Posterior cingulate gyrus (tissue), 11 donors: ENCODE results near the gene ADARB1.
A peak's percentile ranks its signal among the peaks of the same experiment; 100 is the strongest.

ENCODE experiments used
- DNase-seq, 10 donors: peaks; one replicate each; pipeline versions ENCODE4 v3.0.0 to v3.0.0-alpha.2; 2020 to 2021; ENCODE audit warnings: mixed read lengths in 3 of 10
- intact Hi-C: fragments of 100-400 bp; cut with DNase I; formaldehyde crosslinking; loops from one replicate; pipeline ENCODE4 v1.15.1; 2023

ADARB1 gene

GRCh38 chr21:45036630-45037029, 37.8 kb upstream of the ADARB1 start:
- no peak for DNase-seq
- intact Hi-C loops = no loop called here

DNA sequence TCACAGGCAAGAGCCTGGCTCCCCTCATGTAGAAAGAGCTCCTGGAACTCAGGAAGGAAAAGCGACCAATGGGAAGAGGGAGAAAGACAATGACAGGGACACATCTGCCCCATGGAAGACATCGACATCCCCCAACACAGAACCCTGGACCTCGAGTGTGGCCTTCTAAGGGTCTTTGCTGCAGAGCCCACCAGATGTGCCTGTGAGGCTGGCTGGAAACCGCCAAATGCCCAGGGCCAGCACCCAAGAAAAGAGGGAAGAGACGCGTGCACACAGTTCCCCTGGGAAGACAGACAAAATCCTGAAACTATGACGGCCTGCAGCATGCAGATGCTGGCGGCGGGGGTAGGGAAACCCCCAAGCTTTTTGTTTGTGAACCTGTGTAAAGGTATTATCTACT, 36.4 kb upstream of the ADARB1 start:
- peak in 1 of 10 donors; percentile 61 for DNase-seq
- intact Hi-C loops = no loop called here

GRCh38 chr21:45039317-45040156, 34.8 kb upstream of the ADARB1 start:
- DNase-seq = peak in 1 of 10 donors; percentile 66
- intact Hi-C loops = no loop called here

DNA sequence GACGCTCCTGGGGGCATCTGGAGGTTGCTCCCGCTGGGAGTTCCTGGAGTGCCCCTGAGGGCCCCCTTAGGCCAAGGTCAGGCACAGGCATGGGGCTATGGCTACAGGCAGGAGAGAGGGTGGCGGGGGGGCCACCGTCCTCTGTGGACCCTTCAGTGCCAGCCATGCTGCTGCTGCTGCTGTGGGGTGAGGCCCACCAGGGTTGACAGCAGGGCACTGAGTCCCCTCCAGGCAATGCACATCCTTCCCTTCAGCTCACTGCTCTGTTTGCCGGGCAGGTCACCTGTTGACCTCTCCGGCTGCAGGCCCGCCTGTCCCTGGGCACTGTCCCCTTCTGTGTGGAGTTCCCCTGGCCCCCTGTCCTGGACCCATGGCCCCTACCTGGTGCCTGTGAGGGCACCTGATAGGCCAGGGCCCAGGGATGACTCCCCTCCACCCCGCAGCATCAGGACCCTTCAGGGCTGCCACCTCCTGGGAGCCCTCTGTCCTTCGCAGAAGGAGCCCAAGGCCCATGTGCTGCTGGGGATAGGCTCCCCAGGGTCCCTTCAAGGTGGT, 34.1 kb upstream of the ADARB1 start:
- intact Hi-C loops = no loop called here
- DNase-seq = peak in 2 of 10 donors; percentile 52 to 80

GRCh38 chr21:45040739-45041138, 33.6 kb upstream of the ADARB1 start:
- intact Hi-C loops = no loop called here
- DNase-seq = peak in 2 of 10 donors; percentile 63 to 69

- peak in 1 of 10 donors; percentile 79 for DNase-seq
- intact Hi-C loops = no loop called here
These were observed 33.0 kb upstream of the ADARB1 start for GRCh38 chr21:45041351-45041805.

- DNase-seq = no peak
- intact Hi-C loops = no loop called here
These were observed 32.3 kb upstream of the ADARB1 start for GRCh38 chr21:45041984-45042663.

DNA sequence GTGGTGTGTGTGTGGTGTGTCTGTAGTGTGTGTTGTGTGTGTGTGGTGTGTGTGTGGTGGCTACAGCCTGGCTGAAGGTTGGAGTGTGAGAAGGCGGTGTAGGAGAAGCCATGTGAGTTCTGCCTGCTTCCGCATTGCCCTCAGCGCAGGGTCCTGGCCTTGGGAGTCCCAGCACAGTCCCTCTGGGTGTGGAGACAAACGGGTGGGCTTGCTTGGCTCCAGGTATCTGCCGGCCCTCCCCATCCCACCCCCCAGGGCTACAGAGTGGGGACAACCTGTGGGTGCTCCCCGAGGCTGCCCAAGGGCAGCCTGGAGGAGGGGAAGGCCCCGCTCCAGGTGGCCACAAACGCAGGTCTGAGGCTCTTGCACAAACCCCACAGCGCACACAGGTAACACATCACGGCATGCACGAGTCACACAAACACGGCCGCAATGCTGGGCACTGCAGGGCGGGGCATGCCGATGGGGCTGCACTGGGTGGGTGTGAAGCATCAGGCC, 31.7 kb upstream of the ADARB1 start:
- DNase-seq = peak in 1 of 10 donors; percentile 66
- intact Hi-C loops = no loop called here

GRCh38 chr21:45043541-45044020, 30.8 kb upstream of the ADARB1 start:
- intact Hi-C loops = no loop called here
- DNase-seq = peak in 1 of 10 donors; percentile 77

DNA sequence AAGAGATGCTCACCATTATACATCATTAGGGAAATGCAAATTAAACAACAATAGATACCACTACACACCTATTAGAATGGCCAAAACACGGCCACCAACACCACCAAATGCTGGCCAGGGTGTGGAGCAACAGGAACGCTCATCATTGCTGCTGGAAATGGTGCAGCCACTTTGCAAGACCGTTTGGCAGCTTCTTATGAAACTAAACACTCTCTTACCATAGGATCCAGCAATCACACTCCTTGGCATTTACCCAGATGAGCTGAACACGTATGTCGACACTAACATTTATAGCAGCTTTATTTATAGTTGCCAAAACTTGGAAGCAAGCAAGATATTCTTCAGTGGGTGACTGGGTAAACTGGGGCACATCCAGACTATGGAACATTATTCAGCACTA, 28.9 kb upstream of the ADARB1 start:
- no peak for DNase-seq
- intact Hi-C loops = no loop called here

DNA sequence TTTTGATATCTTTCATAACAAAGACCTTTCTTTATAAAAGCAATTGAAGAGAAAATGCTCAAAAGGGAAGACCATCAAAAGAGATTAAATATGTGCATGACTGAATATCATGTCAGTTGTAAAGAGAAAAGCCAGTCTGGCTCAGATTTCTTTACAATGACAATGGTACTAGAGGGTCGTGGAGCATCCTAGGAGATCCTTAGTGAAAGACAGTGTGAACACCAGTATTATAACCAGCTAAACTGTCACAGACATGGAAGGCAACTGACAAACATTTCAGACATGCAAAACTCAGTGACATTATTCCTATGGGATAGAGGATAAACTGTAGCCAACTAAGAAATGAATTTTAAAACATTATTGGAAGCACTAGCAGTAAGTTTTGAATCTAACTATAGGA, 27.1 kb upstream of the ADARB1 start:
- DNase-seq = no peak
- intact Hi-C loops = no loop called here

DNA sequence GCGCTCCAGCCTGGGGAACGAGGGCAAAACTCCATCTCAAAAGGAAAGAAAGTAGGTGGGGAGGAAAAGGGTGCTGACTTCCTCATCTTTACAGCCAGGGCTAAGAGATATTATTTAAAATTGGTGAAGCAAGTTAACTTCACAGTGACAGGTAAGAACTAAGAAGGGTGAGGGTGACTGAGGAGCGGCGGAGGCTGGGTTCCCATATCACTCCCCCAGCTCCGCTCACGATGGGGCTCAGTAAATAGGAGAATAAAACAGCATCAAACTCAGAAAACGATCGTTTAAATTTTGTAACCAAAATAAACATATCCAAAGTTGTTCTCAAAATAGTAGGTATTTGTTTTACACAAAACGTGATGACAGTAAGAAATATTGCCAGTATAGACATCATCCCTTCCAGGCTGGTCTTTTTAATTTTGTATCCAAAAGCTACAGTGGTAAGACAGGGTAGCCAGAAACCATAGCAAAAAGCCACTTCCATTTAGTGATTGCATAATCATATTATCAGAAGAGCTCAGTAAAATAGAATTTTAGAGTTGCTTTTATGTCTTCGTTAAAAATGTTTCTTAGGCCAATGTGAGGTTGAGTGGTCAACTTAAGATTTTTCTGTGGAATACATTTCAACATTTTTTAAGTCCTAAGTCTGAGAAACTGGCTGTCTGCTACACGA, 26.2 kb upstream of the ADARB1 start:
- no peak for DNase-seq
- intact Hi-C loops = no loop called here

DNA sequence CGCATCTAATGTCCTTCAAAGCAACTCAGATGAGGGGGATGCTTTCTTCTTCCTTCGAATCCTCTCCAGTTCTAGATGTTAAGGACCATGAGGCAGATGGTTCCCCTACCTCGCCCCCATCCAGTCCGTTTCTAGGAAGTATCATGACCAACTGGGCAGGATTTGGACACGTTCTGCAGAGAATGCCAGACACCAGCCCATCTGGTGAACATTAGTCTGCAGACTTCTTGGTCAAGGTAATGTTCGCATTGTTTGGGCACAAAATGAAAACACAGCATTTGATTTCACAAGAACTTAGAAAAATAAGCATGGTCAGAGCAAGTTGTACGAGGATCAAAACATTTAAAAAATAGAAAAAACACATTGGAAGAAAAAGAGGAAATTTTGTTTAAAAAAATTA, 25.4 kb upstream of the ADARB1 start:
- DNase-seq = no peak
- intact Hi-C loops = no loop called here

DNA sequence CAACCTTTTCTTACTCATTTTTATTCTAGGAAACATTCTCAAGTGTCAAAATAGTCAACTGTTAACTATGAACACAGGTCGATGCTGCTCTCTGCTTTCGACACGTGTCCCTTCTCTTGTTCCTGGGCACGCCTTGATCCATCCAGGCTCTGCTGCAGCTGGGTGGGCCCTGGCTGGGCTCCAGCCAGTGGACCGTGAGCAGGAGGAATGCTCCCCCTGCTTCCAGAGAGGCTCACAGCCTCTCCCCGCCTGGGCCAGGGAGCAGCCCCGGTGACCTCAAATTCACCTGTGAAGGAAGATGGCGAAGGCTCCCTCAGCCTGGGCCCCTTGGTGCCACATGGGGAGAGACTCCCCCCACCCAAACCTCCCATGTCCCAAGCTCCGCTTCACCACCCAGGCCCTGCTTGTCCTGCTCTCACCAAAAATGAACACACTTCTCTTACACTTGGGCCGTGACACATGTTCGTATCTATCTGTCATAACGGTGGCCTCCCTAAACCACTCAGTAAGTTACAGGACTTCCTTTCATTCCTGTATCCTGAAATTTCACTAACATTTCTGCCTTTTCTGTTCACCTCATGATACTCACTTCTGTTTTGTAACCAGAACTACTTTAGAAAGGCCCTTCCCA, 24.6 kb upstream of the ADARB1 start:
- DNase-seq = no peak
- intact Hi-C loops = no loop called here

GRCh38 chr21:45050345-45050796, 24.0 kb upstream of the ADARB1 start:
- intact Hi-C loops = no loop called here
- peak in 1 of 10 donors; percentile 51 for DNase-seq

DNA sequence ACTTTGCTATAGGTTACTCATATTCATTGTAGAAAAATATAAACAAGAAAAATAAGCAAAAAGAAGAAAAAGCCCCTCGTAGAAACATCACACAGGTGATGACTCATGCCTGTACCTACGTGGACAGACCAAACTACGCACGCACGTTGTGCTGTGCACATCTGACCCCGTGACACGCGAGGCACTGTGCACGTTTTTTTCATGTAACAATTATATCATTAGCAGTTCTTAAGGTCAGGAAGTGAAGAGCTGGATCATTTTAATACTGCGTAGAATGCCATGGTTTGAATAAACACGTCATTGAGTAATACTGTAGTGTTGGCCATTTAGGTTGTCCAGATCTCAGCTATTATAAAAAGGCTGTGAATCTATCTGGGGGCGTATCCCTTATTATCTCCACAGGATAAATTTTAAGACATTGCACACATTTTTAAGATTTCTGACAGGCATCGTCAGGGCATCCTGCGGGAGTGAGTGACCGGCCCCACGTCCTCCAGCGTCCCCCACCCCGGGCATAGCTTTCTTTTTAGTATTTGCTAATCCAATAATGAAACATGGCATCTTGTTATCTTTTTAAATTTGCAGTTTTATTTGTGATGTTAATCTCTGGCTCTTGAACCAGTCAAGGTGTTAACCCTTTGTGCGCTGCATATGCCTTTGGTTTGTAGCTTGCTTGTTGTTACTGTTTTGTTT, 23.4 kb upstream of the ADARB1 start:
- peak in 1 of 10 donors; percentile 24 for DNase-seq
- intact Hi-C loops = no loop called here

- intact Hi-C loops = no loop called here
- peak in 1 of 10 donors; percentile 82 for DNase-seq
These were observed 22.6 kb upstream of the ADARB1 start for GRCh38 chr21:45051580-45052434.

GRCh38 chr21:45052960-45053359, 21.4 kb upstream of the ADARB1 start:
- peak in 1 of 10 donors; percentile 41 for DNase-seq
- intact Hi-C loops = no loop called here
